HFF-Myc (cell line): ENCODE data around the gene TSPAN3.
A peak's percentile ranks its signal among the peaks of the same experiment; 100 is the strongest.

Experiments
- DNase-seq: peaks from one replicate; pipeline ENCODE4 v3.0.0-alpha.2; 2011; ENCODE audit warnings: low read depth; ENCODE audit errors: extremely low read depth
- H3K4me3 ChIP-seq: replicated peaks from 2 replicates; pipeline ENCODE4 v1.5.1; 2011; ENCODE audit warnings: low read depth, mild to moderate bottlenecking, control low read depth, low read length
- CTCF ChIP-seq: IDR thresholded peaks from 2 replicates; pipeline ENCODE4 v1.5.1; 2012; ENCODE audit warnings: mild to moderate bottlenecking, low read depth, low read length, control low read depth; ENCODE audit errors: missing control alignments

The TSPAN3 gene

GRCh38 chr15:77034695-77035489, 36.0 kb downstream of the TSPAN3 start:
- no peak overlapping the region for H3K4me3 ChIP-seq
- no peak for DNase-seq
- peak; percentile 88 for TF ChIP-seq CTCF

DNA sequence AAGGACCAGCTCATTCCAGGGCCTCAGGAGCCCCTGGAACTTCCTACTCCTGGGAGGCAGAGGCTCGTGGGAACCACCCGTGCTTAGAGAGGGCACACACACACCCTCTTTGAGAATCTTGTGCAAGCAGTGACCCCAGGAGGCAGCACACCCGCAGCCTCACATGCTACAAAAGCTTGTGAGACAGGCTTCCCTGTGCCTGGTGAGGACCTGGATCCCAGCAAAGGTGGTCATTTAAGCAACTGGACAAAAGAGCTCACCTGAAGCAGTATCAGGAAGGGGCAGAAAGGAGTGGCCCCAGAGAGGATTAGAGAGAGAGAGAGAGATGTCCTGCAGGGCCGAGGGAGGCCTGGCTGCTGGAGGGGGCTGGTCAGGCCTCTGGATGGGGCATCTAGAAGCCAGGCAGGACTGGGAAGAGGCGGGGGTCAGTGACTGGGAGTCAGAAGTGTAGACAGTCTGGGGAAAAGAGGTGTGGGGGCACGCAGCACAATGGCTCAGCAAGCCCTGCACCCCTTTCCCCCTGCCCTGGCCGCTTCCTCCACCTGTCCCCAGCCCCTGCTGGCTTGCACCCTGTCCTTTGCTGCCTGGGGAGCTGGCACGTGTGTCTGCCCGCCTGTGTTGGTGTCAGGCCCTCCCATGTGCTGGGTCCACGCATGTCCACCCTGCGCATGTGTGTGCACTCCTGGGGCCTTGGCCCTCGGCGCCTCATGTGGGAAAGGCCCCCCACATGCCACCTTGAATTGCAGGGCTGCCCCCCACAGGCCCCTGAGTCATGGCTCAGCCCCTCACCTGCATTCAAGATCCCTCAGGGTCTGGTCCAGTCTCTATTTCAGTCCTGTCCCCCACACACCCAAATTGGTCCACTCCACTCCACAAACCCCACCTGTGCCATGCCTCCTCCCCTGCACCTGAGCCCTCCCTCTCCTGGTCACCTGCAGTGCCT, 36.9 kb downstream of the TSPAN3 start:
- no peak overlapping the region for H3K4me3 ChIP-seq
- no peak for DNase-seq
- TF ChIP-seq CTCF: no peak

- H3K4me3 ChIP-seq: no peak overlapping the region
- DNase-seq: no peak
- TF ChIP-seq CTCF: no peak
Measured at GRCh38 chr15:77033417-77033728, 37.5 kb downstream of the TSPAN3 start.

DNA sequence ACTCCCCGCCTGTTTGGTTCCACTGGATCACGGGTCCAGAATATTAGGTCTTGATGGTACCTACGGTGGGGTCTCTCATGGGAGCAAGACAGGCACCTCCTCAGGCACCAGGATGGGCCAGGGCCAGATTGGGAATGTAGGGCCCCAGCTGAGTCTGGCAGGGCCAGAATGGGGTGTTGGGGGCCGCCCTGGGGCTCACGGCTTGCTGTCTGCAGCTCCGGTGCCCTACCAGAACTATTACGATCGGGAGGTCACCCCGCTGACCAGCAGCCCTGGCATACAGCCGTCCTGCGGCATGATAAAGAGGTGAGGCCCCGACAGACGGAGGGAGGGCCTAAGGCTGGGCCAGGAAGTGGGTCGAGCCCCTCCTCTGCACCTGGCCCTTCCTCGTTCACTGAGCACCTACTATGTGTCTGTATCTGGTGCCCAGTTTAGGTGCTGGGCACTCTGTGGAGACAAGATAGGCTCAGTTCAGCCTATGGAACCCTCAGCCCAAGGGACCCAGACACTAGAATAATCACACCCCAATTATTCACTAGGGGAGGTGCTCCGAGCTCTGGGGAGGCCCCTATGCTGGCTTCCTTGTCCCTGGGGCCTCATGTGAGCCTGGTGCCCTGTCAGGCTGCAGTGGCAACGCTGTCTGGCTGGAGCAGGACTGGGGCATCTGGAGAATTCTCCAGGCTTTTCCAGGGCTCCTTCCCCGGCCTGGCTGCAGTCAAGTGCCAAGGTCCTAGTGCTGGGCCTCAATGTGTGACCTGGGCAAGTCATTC, 38.1 kb downstream of the TSPAN3 start:
- H3K4me3 ChIP-seq: no peak overlapping the region
- no peak for DNase-seq
- TF ChIP-seq CTCF: no peak

- TF ChIP-seq CTCF: no peak
- no peak for DNase-seq
- H3K4me3 ChIP-seq: no peak overlapping the region
Measured at GRCh38 chr15:77032052-77032646, 38.8 kb downstream of the TSPAN3 start.

- TF ChIP-seq CTCF: no peak
- DNase-seq: no peak
- H3K4me3 ChIP-seq: no peak overlapping the region
Measured at GRCh38 chr15:77031376-77032050, 39.4 kb downstream of the TSPAN3 start.
